Measurements from ENCODE around the gene VWA8.

VWA8 gene

GRCh38 chr13:41520016-41520659 is 440.8 kb downstream of the VWA8 start:
- no peak for DNase-seq (ENCODE audit: low read depth in 2 of 2)

All from stimulated activated CD4-positive, alpha-beta T cell treated with anti-CD3 and anti-CD28 coated beads, Interleukin-15, amount 100 ng/mL, for 48 hours (primary cell).